Heart right ventricle (tissue), 16 donors: ENCODE data around the gene RGS9. TPM values are rescaled to one million over a fixed set of nuclear protein-coding genes. Genes with fewer than 3 reads are reported as not detected.

Experiments used
- ATAC-seq, 8 donors: fragments of 200-7000 bp; cut with Tn5 transposase; one replicate each; pipeline ENCODE4 v1.9.1; 2020; ENCODE audit warnings: mild to moderate bottlenecking in 8 of 8, moderate library complexity in 8 of 8, moderate number of reproducible peaks in 1 of 8
- DNase-seq, 2 donors: peaks; one replicate each; pipeline ENCODE4 v3.0.0-alpha.2; 2020
- H3K27ac ChIP-seq, 10 donors: fragments of 200-600 bp; sonication (generic) in 2 of 10; one replicate each; pipeline versions ENCODE4 v1.5.0 to v1.8.0; 2020 to 2022; ENCODE audit warnings: mild to moderate bottlenecking in 3 of 10
- H3K27me3 ChIP-seq, 7 donors: fragments of 200-600 bp; one replicate each; pipeline ENCODE4 v1.8.0; 2021 to 2022; ENCODE audit warnings: mild to moderate bottlenecking in 2 of 7
- H3K36me3 ChIP-seq, 9 donors: fragments of 200-600 bp; sonication (generic) in 1 of 9; one replicate each; pipeline versions ENCODE4 v1.5.0 to v1.8.0; 2020 to 2022; ENCODE audit warnings: mild to moderate bottlenecking in 2 of 9
- H3K4me1 ChIP-seq, 9 donors: fragments of 200-600 bp; sonication (generic) in 1 of 9; one replicate each; pipeline versions ENCODE4 v1.5.0 to v1.8.0; 2020 to 2022; ENCODE audit warnings: mild to moderate bottlenecking in 4 of 9
- H3K4me3 ChIP-seq, 10 donors: fragments of 200-600 bp; sonication (generic) in 2 of 10; one replicate each; pipeline versions ENCODE4 v1.5.0 to v1.8.0; 2020 to 2022; ENCODE audit warnings: mild to moderate bottlenecking in 7 of 10, moderate library complexity in 2 of 10
- H3K9me3 ChIP-seq, 11 donors: fragments of 200-600 bp in 10 of 11; sonication (generic) in 2 of 11; one replicate each; pipeline versions ENCODE4 v1.5.0 to v1.8.0; 2013 to 2022; ENCODE audit warnings: mild to moderate bottlenecking in 2 of 11, control low read depth in 1 of 11, moderate library complexity in 1 of 11
- CTCF ChIP-seq, 9 donors: fragments of 200-600 bp; sonication (generic) in 2 of 9; IDR thresholded peaks; one replicate each; pipeline versions ENCODE4 v1.5.0 to v1.8.0; 2021 to 2022; ENCODE audit warnings: antibody characterized with exemption in 9 of 9, mild to moderate bottlenecking in 5 of 9, moderate library complexity in 1 of 9
- WGBS, 2 donors: extraction: QIAGEN DNeasy Blood & Tissue Kit; methylation state at CpG; one replicate each; pipeline ENCODE4 v1.1.7; 2013; ENCODE audit warnings: inconsistent platforms in 1 of 2; 5-methylcytosine and 5-hydroxymethylcytosine counted together
- intact Hi-C, 10 donors: fragments of 100-400 bp; cut with DNase I; formaldehyde crosslinking; loops; one replicate each; pipeline versions ENCODE4 v1.11.1 to v1.14.2; 2022
- polyA plus RNA-seq, 2 donors: library from polyadenylated mRNA; stranded (reverse); fragments of 200-250 nt; gene quantifications; one replicate each; pipeline ENCODE4 v1.2.3, GENCODE V29; 2013
- total RNA-seq, 10 donors: library from RNA; stranded (reverse); fragmentation: NEBNext Ultra II Directional in 3 of 10; extraction: Animal tissue kit (Norgen Biotek cat#: 25700) in 3 of 10; gene quantifications; one replicate each; pipeline versions ENCODE4 v1.2.1 to v1.2.4, GENCODE V29; 2021 to 2023
- donor health status: Arrhythmogenic right ventricular cardiomyopathy.
- donor health status: ischemic (EF 13 %, LVEDD 7.1; RV severe dilation, severe dysfunction).
- donor health status: healthy with polysubstance abuse.
- donor health status: DM: no; HTN: yes; CAD: no.
- donor health status: DM: no; HTN: no; CAD: no.
- donor health status: ischemic (EF 25% LVEDD 6.9; RV normal size, moderate dysfunction).
- donor health status: ischemic (EF 25% LVEDD 5.7; RV mildly dilated, moderate dysfunction).
- donor health status: healthy.
- donor health status: DM: yes; HTN: yes; CAD: no.
- donor health status: Ischemic cardiomyopathy.
- donor health status: ischemic (EF 35%, LVEDD 5.7; RV mildly dilated, moderate dysfunction).
- donor health status: nonischemic (EF 11% LVEDD 7.7; RV severe dilation, severe dysfunction).
- donor health status: DM: yes; HTN: yes; CAD: no.
- donor health status: PGD.
- donor health status: ischemic (EF 29% LVEDD 5.4; RV normal size, mild dysfunction).
- donor health status: nonischemic (EF 23%, LVEDD 6.1; RV moderate dilation, normal function).

Gene RGS9
- total and polyA plus RNA-seq, 12 donors, result 0.36 to 3.0 (median 1.1) TPM

- DNase-seq, result peak in 1 of 2 donors; percentile 40
- H3K27me3 ChIP-seq, result peaks cover 0 to 17% (median 13%) of the 10 kb centered on the region in 7 donors
- no peaks in the 10 kb centered on the region for H3K36me3 ChIP-seq
- TF ChIP-seq CTCF (IDR thresholded peaks at IDR 0.05), result peak; percentile 14 to 71 (median 63)
- H3K27ac ChIP-seq, result no peak overlapping the region
- intact Hi-C loops, result loop anchor here in 7 of 10 donors (2.0 to 5.0 kb wide), 4 partner anchors 931 to 937 kb away; no protein-coding TSS in a partner anchor
- WGBS, 2 donors, result 52% methylated on average over 8 of the region's 8 CpGs
- ATAC-seq, result peak; percentile 52 to 84 (median 78)
- H3K9me3 ChIP-seq, result peaks cover 0 to 14% (median 0%) of the 10 kb centered on the region in 11 donors
- H3K4me3 ChIP-seq, result no peak overlapping the region
- H3K4me1 ChIP-seq, result peaks cover 0 to 13% (median 0%) of the 10 kb centered on the region in 9 donors
These were observed 94.6 kb downstream of the RGS9 start for GRCh38 chr17:65231662-65232335.

- Histone ChIP-seq H3K4me3 (no peak overlapping the region), H3K9me3 (peaks cover 0 to 20% (median 0%) of the 10 kb centered on the region in 11 donors), H3K27ac (no peak overlapping the region), H3K36me3 (no peaks in the 10 kb centered on the region), H3K4me1 (no peaks in the 10 kb centered on the region), H3K27me3 (peaks cover 0 to 8% (median 0%) of the 10 kb centered on the region in 7 donors)
- intact Hi-C loops, result no loop called here
- ATAC-seq (no peak), DNase-seq (no peak)
- no peak for TF ChIP-seq CTCF (IDR thresholded peaks at IDR 0.05)
- 75 to 83% methylated on average over 2 of the region's 2 CpGs for WGBS, 2 donors
These were observed 98.1 kb downstream of the RGS9 start for GRCh38 chr17:65235284-65235683.

GRCh38 chr17:65236321-65236720 is 99.2 kb downstream of the RGS9 start:
- WGBS, 2 donors, result 62 to 64% methylated on average over 1 of the region's 1 CpG
- Histone ChIP-seq H3K36me3 (no peaks in the 10 kb centered on the region), H3K4me3 (no peak overlapping the region), H3K27ac (no peak overlapping the region), H3K9me3 (peaks cover 0 to 20% (median 0%) of the 10 kb centered on the region in 11 donors), H3K27me3 (peaks cover 0 to 8% (median 0%) of the 10 kb centered on the region in 7 donors), H3K4me1 (no peaks in the 10 kb centered on the region)
- no peak for TF ChIP-seq CTCF (IDR thresholded peaks at IDR 0.05)
- no peak for DNase-seq
- intact Hi-C loops, result no loop called here
- no peak for ATAC-seq

DNA sequence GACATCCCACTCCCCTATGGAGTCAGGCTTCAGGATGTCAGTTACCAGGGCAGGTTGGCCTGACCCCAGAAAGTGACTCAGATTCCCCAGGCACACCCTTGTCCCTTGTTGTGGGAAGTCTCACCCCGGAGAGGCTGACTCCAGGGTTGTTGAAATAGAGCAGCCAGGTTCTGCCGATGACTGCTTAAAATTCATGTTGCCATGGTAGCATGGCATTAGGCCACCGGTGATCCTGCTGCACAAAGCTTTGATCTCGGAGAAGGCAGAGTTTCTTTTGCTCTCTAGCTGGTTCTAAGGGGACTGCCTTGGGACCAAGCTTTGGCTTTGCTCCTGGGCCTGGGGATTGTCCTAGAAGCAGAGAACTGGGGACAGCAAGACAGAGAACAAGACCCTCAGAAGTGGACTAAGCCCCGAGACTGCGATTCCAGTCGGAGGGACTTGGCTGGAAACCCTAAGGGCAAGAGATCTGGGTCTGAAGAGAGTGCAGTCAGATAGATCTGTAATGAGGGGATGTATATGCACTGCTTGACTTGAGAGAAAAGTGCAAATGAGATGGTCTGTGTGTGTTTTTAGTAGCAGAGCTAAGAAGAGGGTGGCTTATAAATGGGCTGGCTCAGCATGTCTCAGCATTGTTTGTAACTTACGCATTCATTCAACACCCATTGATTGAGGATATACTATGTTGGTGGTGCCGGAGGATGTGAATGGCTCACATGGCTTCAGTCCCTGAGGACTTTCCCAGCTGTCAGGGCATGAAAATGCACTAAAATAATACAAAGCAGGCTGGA is 106.9 kb downstream of the RGS9 start:
- ATAC-seq, result peak in 2 of 8 donors; percentile 21 to 57
- no peak for TF ChIP-seq CTCF (IDR thresholded peaks at IDR 0.05)
- Histone ChIP-seq H3K9me3 (no peaks in the 10 kb centered on the region), H3K4me3 (no peak overlapping the region), H3K27me3 (peaks cover 0 to 14% (median 4%) of the 10 kb centered on the region in 7 donors), H3K27ac (no peak overlapping the region), H3K4me1 (no peaks in the 10 kb centered on the region), H3K36me3 (no peaks in the 10 kb centered on the region)
- intact Hi-C loops, result no loop called here
- peak in 1 of 2 donors; percentile 11 for DNase-seq
- 42 to 47% methylated on average over 9 of the region's 9 CpGs for WGBS, 2 donors
